Measurements from ENCODE around the gene CFAP57. TPM values are rescaled to one million over a fixed set of nuclear protein-coding genes. Genes with fewer than 3 reads are reported as not detected.

The CFAP57 gene
- 0.20 to 0.53 TPM (median 0.38 TPM) in 5 replicates for total RNA-seq (2022; extraction: Qiagen RNA extraction)

DNA sequence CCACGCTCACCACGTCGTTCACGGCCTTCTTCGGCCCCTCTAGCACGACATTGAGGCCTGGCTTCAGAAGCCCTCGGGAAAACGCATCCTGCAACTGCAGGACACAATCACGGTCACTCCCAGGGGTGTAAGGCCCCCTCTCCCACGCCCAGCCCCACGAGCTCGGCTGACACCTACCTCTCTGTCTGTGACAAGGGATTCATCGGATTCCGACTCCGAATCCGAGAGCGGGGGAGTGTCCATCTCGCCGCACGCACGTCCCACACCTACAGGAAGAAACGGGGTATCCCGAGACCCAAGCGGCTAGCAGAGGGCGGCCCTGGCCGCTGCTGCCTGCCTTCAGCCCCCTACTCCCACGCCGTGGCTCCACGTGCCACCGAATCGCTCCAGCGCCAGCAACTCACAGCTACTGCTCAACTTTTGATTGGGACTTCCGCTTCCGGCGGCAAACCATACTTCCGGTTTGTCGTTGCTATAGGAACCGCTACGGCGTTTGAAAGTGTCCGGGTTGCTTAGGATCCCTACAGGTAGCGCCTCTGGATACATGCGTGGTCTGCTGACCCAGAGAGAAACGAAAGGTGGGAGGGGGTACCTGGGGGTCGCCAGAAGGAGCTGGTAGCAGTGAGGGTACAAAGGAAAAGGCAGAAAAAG, at the start of gene CFAP57, which contains the start of gene EBNA1BP2:
TSS of gene CFAP57 (plus strand) at position 455 of the 651 bp plus-strand sequence. CDS start 424 bp downstream, outside the sequence.
TSS of gene EBNA1BP2 (minus strand) at position 415 of the 651 bp plus-strand sequence. CDS start at position 243, 172 bp downstream.

GRCh38 chr1:43269627-43270375, 97.7 kb downstream of the CFAP57 start, which contains the start of gene TMEM125:
TMEM125 (plus strand) TSS chr1:43269983; CDS start chr1:43272723, 2,740 bp downstream.

GRCh38 chr1:43285269-43285990, 113.3 kb downstream of the CFAP57 start, which contains the start of gene C1orf210:
C1orf210 (minus strand) TSS chr1:43285581; CDS start chr1:43283270, 2,311 bp downstream.

GRCh38 chr1:43300378-43301094, 128.4 kb downstream of the CFAP57 start, which contains the start of gene TIE1:
TIE1 (plus strand) TSS chr1:43300982; CDS start chr1:43301072, 90 bp downstream.

Other genes starting within 250 kb of the CFAP57 start
- gene SLC2A1, start 213.5 kb upstream of the CFAP57 start, total RNA-seq (2022; extraction: Qiagen RNA extraction) = 94.7 to 148 TPM (median 113 TPM) in 5 replicates
- 170 to 195 TPM (median 177 TPM) in 5 replicates for gene EBNA1BP2, start within 50 bp of the CFAP57 start, total RNA-seq (2022; extraction: Qiagen RNA extraction)
- gene TMEM125, start 97.7 kb downstream of the CFAP57 start, total RNA-seq (2022; extraction: Qiagen RNA extraction) = 0.05 TPM in 1 of 5 replicates, not detected in the others
- gene C1orf210, start 113.3 kb downstream of the CFAP57 start, total RNA-seq (2022; extraction: Qiagen RNA extraction) = 0.07 TPM in 1 of 5 replicates, not detected in the others
- gene TIE1, start 128.7 kb downstream of the CFAP57 start, total RNA-seq (2022; extraction: Qiagen RNA extraction) = 0.06 to 0.12 TPM (median 0.08 TPM) in 4 of 5 replicates, not detected in the other
- 0.08 to 0.31 TPM (median 0.17 TPM) in 4 of 5 replicates, not detected in the other for gene MPL, start 165.5 kb downstream of the CFAP57 start, total RNA-seq (2022; extraction: Qiagen RNA extraction)
- gene CDC20, start 186.7 kb downstream of the CFAP57 start, total RNA-seq (2022; extraction: Qiagen RNA extraction) = 179 to 207 TPM (median 198 TPM) in 5 replicates
- gene ELOVL1, start 195.7 kb downstream of the CFAP57 start, total RNA-seq (2022; extraction: Qiagen RNA extraction) = 138 to 155 TPM (median 146 TPM) in 5 replicates
- gene MED8, start 217.5 kb downstream of the CFAP57 start, total RNA-seq (2022; extraction: Qiagen RNA extraction) = 35.0 to 37.4 TPM (median 35.4 TPM) in 5 replicates
- 5.9 to 7.2 TPM (median 6.3 TPM) in 5 replicates for gene SZT2, start 217.6 kb downstream of the CFAP57 start, total RNA-seq (2022; extraction: Qiagen RNA extraction)

Data from A549 treated with AZD2906 at 1 μM for 4 hours (cell line).